ENCODE measurements around the gene BRD9.

- TF ChIP-seq CTCF (IDR thresholded peaks at IDR 0.05) (no peak), POLR2A (IDR thresholded peaks at IDR 0.05) (no peak)
Observed at GRCh38 chr5:936149-937144, 43.8 kb upstream of the BRD9 start.

All from right lobe of liver (tissue), 4 donors.